Hippocampal formation (tissue), 2 donors: ENCODE data around the gene EYA2.
A peak's percentile ranks its signal among the peaks of the same experiment; 100 is the strongest.

Experiments
- DNase-seq, 2 donors: peaks; one replicate each; lab custom pipeline; 2025; lab: John Stamatoyannopoulos, UW

The EYA2 gene

GRCh38 chr20:47224857-47225256, 330.2 kb downstream of the EYA2 start:
- no peak for DNase-seq

- no peak for DNase-seq
These were observed 330.8 kb downstream of the EYA2 start for GRCh38 chr20:47225458-47225857.

GRCh38 chr20:47227119-47227518, 332.5 kb downstream of the EYA2 start:
- DNase-seq: no peak

- DNase-seq: no peak
These were observed 332.9 kb downstream of the EYA2 start for GRCh38 chr20:47227576-47227975.

- no peak for DNase-seq
These were observed 334.0 kb downstream of the EYA2 start for GRCh38 chr20:47228654-47229053.

GRCh38 chr20:47230811-47231256, 336.2 kb downstream of the EYA2 start:
- DNase-seq: no peak

- DNase-seq: no peak
These were observed 336.9 kb downstream of the EYA2 start for GRCh38 chr20:47231382-47232039.

- DNase-seq: no peak
These were observed 337.9 kb downstream of the EYA2 start for GRCh38 chr20:47232518-47232917.

- DNase-seq: no peak
These were observed 338.9 kb downstream of the EYA2 start for GRCh38 chr20:47233333-47234188.

GRCh38 chr20:47235111-47235510, 340.5 kb downstream of the EYA2 start:
- DNase-seq: no peak

GRCh38 chr20:47235853-47236638, 341.4 kb downstream of the EYA2 start:
- no peak for DNase-seq

- DNase-seq: no peak
These were observed 341.9 kb downstream of the EYA2 start for GRCh38 chr20:47236639-47236900.

- peak in 1 of 2 donors; percentile 47 for DNase-seq
These were observed 343.1 kb downstream of the EYA2 start for GRCh38 chr20:47237715-47238114.
